ES-I3 (cell line): ENCODE data around the gene ZDHHC5.
A peak's percentile ranks its signal among the peaks of the same experiment; 100 is the strongest.
"Not testable (repeated sequence)": the region's sequence is repeated elsewhere in the genome, so short reads cannot be mapped to it uniquely, and the experiment has no call there.

Experiments used
- H3K36me3 ChIP-seq: 2 replicates; pipeline ENCODE4 v1.6.1; 2013; ENCODE audit warnings: mild to moderate bottlenecking, low read length, control low read depth, moderate library complexity; ENCODE audit not compliant: insufficient read depth
- H3K4me1 ChIP-seq: 2 replicates; pipeline ENCODE4 v1.6.1; 2013; ENCODE audit warnings: mild to moderate bottlenecking, control low read depth, low read length; ENCODE audit not compliant: insufficient read depth
- H3K9ac ChIP-seq: 2 replicates; pipeline ENCODE4 v1.6.1; 2013; ENCODE audit warnings: low read depth, mild to moderate bottlenecking, low read length, moderate library complexity
- H3K9me3 ChIP-seq: 2 replicates; pipeline ENCODE4 v1.6.1; 2013; ENCODE audit warnings: mild to moderate bottlenecking, low read length, moderate library complexity; ENCODE audit not compliant: control insufficient read depth, insufficient read depth

ZDHHC5 gene

GRCh38 chr11:57648801-57649735, 18.8 kb upstream of the ZDHHC5 start:
- H3K9me3 ChIP-seq, result no peaks in the 10 kb centered on the region
- peak overlapping the region; percentile 34 for H3K9ac ChIP-seq
- peaks cover 40% of the 10 kb centered on the region for H3K4me1 ChIP-seq
- H3K36me3 ChIP-seq, result no peaks in the 10 kb centered on the region

DNA sequence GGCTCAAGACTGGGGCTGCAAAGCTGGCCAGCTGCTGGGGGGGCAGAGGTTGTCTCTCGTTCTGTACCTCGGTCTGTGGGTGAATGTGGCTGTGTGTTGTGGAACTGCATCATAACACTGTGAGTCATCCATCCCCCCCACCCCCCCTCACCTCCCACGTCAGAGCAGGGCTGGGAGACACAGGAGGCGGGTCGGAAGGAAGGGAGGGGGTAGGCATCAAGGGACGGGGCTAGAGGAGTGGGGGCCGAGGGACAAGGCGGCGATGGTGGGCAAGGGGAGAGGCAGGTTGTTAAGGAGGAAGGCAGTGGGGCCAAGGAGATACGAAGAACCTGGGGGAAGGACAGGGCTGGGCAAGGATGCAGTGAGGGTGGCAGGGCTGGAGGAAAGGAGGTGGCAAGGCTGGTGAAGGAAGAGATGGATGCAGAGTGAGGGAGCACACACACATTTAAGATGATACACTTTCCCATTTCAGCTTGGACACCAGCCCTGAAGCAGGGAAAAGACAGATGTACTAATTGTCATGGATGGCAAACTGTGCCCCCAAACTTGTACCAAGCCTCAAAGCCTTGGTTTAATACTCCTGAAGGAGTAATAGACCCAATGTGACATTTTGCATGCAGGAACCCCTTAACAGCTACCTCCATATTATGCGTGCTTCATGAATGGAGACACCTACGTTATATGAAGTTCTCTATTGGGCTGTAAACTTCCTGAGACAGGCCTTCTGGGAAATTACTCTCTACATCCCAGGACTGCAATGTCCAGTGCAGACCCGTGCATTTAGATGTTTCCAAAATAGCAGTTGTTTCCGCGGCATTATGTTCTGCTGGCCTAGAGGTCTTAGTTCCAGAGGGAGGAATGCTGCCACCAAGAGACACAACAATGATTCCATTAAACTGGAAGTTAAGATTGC, 17.8 kb upstream of the ZDHHC5 start, which contains the start of gene YPEL4:
Gene YPEL4 (minus strand): TSS at position 87 of the 913 bp plus-strand sequence. CDS start 2,805 bp downstream, outside the sequence.
- Histone ChIP-seq H3K4me1 (peaks cover 38% of the 10 kb centered on the region), H3K36me3 (no peaks in the 10 kb centered on the region), H3K9me3 (no peaks in the 10 kb centered on the region), H3K9ac (peak within 1 kb of the TSS; percentile 47)

DNA sequence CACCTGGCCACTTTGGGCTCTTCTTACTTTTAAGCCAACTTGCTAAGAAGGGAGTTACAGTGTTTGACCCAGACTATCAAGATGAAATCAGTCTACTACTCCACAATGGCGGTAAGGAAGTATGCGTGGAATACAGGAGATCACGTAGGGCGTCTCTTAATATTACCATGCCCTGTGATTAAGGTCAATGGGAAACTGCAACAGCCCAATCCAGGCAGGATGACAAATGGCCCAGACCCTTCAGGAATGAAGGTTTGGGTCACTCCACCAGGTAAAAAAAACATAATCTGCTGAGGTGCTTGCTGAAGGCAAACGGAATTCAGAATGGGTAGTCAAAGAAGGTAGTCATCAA, 17.2 kb upstream of the ZDHHC5 start:
- Histone ChIP-seq H3K9ac (no peak overlapping the region), H3K9me3 (no peaks in the 10 kb centered on the region), H3K36me3 (no peaks in the 10 kb centered on the region), H3K4me1 (peaks cover 32% of the 10 kb centered on the region; the same call in 1 of the 2 replicates)

DNA sequence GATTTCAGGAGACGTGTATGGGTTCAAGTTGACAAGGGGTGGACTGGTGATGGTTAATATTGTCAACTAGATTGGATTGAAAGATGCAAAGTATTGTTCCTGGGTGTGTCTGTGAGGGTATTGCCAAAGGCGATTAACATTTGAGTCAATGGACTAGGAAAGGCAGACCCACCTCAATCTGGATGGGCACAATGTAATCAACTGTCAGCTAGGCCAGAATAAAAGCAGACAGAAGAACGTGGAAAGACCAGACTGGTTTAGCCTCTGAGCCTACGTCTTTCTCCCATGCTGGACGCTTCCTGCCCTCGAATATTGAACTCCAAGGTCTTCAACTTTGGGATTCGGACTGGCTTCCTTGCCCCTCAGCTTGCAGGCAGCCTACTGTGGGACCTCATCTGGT, 16.5 kb upstream of the ZDHHC5 start:
- Histone ChIP-seq H3K36me3 (no peaks in the 10 kb centered on the region), H3K4me1 (peaks cover 27% of the 10 kb centered on the region; the same call in 1 of the 2 replicates), H3K9ac (no peak overlapping the region), H3K9me3 (no peaks in the 10 kb centered on the region)

DNA sequence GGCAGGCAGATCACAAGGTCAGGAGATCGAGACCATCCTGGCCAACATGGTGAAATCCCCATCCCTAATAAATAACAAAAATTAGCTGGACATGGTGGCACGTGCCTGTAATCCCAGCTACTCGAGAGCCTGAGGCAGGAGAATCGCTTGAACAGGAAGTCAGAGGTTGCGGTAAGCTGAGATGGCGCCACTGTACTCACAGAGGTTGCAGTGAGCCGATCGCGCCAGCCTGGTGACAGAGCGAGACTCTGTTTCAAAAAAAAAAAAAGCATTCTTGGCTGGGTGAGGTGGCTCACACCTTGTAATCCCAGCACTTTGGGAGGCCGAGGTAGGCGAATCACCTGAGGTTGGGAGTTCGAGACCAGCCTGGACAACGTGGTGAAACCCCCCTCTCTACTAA, 15.7 kb upstream of the ZDHHC5 start:
- not testable (repeated sequence) for H3K36me3 ChIP-seq, H3K9me3 ChIP-seq, H3K9ac ChIP-seq
- H3K4me1 ChIP-seq, result peaks cover 25% of the 10 kb centered on the region; the same call in 1 of the 2 replicates

DNA sequence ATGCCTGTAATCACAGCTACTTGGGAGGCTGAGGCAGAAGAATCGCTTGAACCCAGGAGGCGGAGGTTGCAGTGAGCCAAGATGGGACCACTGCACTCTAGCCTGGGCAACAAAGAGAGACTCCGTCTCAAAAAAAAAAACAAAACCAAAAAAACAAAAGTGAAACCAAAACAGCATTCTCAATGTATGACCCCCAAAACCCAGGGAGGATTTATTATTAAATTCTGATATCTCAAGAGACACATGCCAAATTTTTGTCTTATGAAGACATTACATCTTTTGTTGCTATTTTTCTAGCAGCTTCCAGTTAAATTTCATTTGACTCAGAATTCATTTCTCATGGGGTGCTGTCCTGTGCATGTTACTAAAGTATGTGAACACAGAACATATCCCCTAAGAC, 15.3 kb upstream of the ZDHHC5 start:
- Histone ChIP-seq H3K9me3 (no peaks in the 10 kb centered on the region), H3K9ac (no peak overlapping the region), H3K36me3 (no peaks in the 10 kb centered on the region), H3K4me1 (peaks cover 21% of the 10 kb centered on the region; the same call in 1 of the 2 replicates)

GRCh38 chr11:57653163-57653562, 14.8 kb upstream of the ZDHHC5 start:
- H3K9me3 ChIP-seq, result no peaks in the 10 kb centered on the region
- H3K4me1 ChIP-seq, result peaks cover 21% of the 10 kb centered on the region; the same call in 1 of the 2 replicates
- H3K36me3 ChIP-seq, result no peaks in the 10 kb centered on the region
- H3K9ac ChIP-seq, result no peak overlapping the region

GRCh38 chr11:57656885-57657193, 11.1 kb upstream of the ZDHHC5 start:
- Histone ChIP-seq H3K9me3 (no peaks in the 10 kb centered on the region), H3K36me3 (peaks cover 7% of the 10 kb centered on the region; the same call in 1 of the 2 replicates), H3K9ac (peak overlapping the region; percentile 96; the same call in 1 of the 2 replicates), H3K4me1 (peaks cover 11% of the 10 kb centered on the region; the same call in 1 of the 2 replicates)

DNA sequence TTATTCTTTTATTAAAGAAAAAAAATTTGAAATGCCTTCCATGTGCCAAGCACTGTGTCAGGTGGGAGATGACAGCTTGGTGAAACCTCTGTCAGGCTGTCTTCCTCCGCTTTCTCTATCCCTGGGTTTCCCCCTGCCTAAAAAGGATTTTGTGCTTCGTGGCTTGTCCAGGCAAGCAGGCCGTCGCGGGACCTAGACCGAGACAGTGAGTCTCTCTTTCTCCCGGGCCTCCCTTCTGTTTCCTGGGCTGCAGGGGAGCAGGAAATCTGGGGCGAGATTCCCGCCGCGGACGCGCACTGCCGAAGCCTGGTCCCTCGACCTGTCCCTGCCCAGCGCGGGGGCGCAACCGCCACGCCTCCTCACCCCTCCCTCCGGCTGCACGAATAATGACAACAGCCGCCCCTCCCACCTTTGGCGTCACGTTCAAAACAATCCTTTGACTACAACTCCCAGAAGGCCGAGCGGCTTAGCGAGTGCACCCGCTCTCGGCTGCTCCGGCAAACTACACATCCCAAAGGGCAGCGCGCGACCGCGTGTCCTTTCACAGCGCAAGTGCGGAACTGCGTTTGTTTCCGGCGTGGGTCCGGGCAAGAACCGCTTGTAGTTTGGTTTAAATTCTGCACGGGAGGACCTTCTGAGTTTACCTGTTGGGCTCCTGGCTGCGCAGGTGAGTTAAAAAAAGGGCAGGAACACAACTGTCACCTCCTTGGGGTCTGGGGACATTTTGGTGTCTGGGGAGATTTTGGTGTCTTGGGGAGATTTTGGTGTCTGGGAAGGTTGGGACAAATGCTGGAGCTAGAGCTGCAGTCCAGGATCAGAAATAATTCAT, 10.5 kb upstream of the ZDHHC5 start, which contains the start of gene CLP1:
Gene CLP1 (plus strand): TSS at position 569 of the 829 bp plus-strand sequence. CDS start 1,715 bp downstream, outside the sequence.
- no peaks in the 10 kb centered on the region for H3K9me3 ChIP-seq
- H3K36me3 ChIP-seq, result peaks cover 7% of the 10 kb centered on the region; the same call in 1 of the 2 replicates
- H3K4me1 ChIP-seq, result peaks cover 11% of the 10 kb centered on the region; the same call in 1 of the 2 replicates
- peak within 1 kb of the TSS; percentile 96 for H3K9ac ChIP-seq

DNA sequence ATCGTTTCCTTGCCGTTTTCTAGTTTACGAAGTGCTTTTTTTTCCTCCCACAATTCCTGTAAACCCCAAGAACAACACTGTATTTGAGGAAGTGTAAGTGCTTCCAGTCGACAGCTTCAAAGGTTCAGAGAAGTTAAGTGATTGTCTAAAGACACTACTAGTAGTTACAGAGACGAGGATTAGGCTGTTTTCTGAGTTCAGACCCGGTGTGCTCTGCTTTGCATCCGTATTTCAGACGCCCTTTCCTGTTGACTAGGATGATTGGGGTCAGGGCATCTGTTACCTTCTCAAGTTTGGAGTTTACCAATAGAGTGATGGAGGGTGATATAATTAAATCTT, 9.9 kb upstream of the ZDHHC5 start:
- Histone ChIP-seq H3K36me3 (peaks cover 7% of the 10 kb centered on the region; the same call in 1 of the 2 replicates), H3K4me1 (peaks cover 8% of the 10 kb centered on the region; the same call in 1 of the 2 replicates), H3K9me3 (no peaks in the 10 kb centered on the region), H3K9ac (peak overlapping the region; percentile 96)

GRCh38 chr11:57659669-57660068, 8.2 kb upstream of the ZDHHC5 start:
- Histone ChIP-seq H3K9ac (no peak overlapping the region), H3K4me1 (no peaks in the 10 kb centered on the region), H3K9me3 (no peaks in the 10 kb centered on the region), H3K36me3 (peaks cover 7% of the 10 kb centered on the region; the same call in 1 of the 2 replicates)

DNA sequence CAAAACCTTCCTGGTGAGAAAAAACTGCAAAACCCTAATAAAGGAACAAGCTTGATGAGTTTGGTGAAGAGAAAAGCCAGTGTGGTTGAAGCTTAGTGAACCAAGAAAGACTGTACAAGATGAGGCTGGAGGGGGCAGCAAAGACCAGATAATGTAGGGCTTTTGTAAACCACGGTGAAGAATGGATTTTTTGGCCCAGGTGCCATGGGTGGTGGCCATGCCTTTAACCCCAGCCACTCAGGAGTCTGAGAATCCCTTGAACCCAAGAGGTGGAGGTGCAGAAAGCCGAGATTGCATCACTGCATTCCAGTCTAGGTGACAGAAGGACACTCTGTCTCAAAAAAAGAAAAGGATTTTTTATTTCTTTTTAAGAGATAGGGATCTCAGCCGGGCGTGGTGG, 5.0 kb upstream of the ZDHHC5 start:
- no peaks in the 10 kb centered on the region for H3K4me1 ChIP-seq
- no peaks in the 10 kb centered on the region for H3K9me3 ChIP-seq
- peaks cover 7% of the 10 kb centered on the region; the same call in 1 of the 2 replicates for H3K36me3 ChIP-seq
- H3K9ac ChIP-seq, result no peak overlapping the region

DNA sequence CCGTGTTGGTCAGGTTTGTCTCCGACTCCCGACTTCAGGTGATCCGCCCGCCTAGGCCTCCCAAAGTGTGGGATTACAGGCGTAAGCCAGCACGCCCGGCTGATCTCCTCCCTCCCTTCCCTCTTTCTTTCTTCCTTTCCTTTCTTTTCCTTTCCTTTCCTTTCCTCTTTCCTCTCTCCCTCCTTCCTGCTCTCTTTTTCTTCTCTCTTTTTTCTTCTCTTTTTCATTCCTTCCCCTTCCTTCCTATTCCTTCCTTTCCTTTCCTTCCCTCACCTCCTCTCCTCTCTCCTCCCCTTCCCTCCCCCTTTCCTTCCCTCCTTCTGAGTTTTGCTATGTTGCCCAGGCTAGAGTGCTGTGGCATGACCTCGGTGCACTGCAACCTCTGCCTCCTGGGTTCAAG, 3.9 kb upstream of the ZDHHC5 start:
- H3K9ac ChIP-seq, result no peak overlapping the region
- H3K9me3 ChIP-seq, result no peaks in the 10 kb centered on the region
- no peaks in the 10 kb centered on the region for H3K4me1 ChIP-seq
- H3K36me3 ChIP-seq, result peaks cover 7% of the 10 kb centered on the region; the same call in 1 of the 2 replicates
